PC-3 (cell line): ENCODE data around the gene TPK1. TPM values are rescaled to one million over a fixed set of nuclear protein-coding genes. Genes with fewer than 3 reads are reported as not detected.
"Not testable (repeated sequence)": the region's sequence is repeated elsewhere in the genome, so short reads cannot be mapped to it uniquely, and the experiment has no call there.

ENCODE experiments used
- ATAC-seq: fragments of 200-7000 bp; cut with Tn5 transposase; 2 replicates; pipeline ENCODE4 v1.9.1; 2020; ENCODE audit warnings: mild to moderate bottlenecking, moderate library complexity
- BruUV-seq: library from RNA; stranded (reverse); fragments of 400-500 nt; replicated peaks from 2 replicates; lab custom pipeline; 2021; lab: Mats Ljungman, UMichigan
- CTCF ChIA-PET: fragments of 300-600 bp; sonication (Branson Sonifier 250); formaldehyde crosslinking; loops from one replicate; lab custom pipeline; 2022; ENCODE audit warnings: antibody characterized with exemption; lab: Charles Lee
- POLR2A ChIA-PET: fragments of 300-600 bp; sonication (Branson Sonifier 250); formaldehyde crosslinking; loops from one replicate; lab custom pipeline; 2022; ENCODE audit warnings: antibody characterized with exemption; ENCODE audit not compliant: unreplicated experiment; lab: Charles Lee
- DNase-seq: peaks from one replicate; pipeline ENCODE4 v3.0.0-alpha.2; 2015
- H2AFZ ChIP-seq: fragments of 300-600 bp; sonication (generic); 2 replicates; pipeline ENCODE4 v1.6.0; 2016; ENCODE audit warnings: antibody characterized with exemption, low read length
- H3F3A ChIP-seq: fragments of 300-600 bp; sonication (generic); one replicate; pipeline ENCODE4 v1.6.0; 2017; ENCODE audit warnings: antibody characterized with exemption, low read length, control low read depth, mild to moderate bottlenecking; ENCODE audit not compliant: unreplicated experiment
- H3K27ac ChIP-seq: fragments of 300-600 bp; sonication (generic); 2 replicates; pipeline ENCODE4 v1.5.1; 2016; ENCODE audit warnings: mild to moderate bottlenecking, low read length
- H3K27me3 ChIP-seq: fragments of 300-600 bp; sonication (generic); 2 replicates; pipeline ENCODE4 v1.6.1; 2016; ENCODE audit warnings: low read length, mixed read lengths
- H3K36me3 ChIP-seq: fragments of 300-600 bp; sonication (generic); 2 replicates; pipeline ENCODE4 v1.6.1; 2016; ENCODE audit warnings: low read depth, mixed run types, low read length, mixed read lengths
- H3K4me1 ChIP-seq: fragments of 300-600 bp; sonication (generic); 2 replicates; pipeline ENCODE4 v1.5.1; 2016; ENCODE audit warnings: low read length; ENCODE audit not compliant: insufficient read depth
- H3K4me2 ChIP-seq: fragments of 300-600 bp; sonication (generic); 2 replicates; pipeline ENCODE4 v1.6.0; 2016; ENCODE audit warnings: low read length
- H3K4me3 ChIP-seq: fragments of 300-600 bp; sonication (generic); 2 replicates; pipeline ENCODE4 v1.5.1; 2016; ENCODE audit warnings: mild to moderate bottlenecking, low read length, mixed read lengths
- H3K79me2 ChIP-seq: fragments of 300-600 bp; sonication (generic); 2 replicates; pipeline ENCODE4 v1.6.1; 2017; ENCODE audit warnings: low read length, mixed read lengths
- H3K9ac ChIP-seq: fragments of 300-600 bp; sonication (generic); 2 replicates; pipeline ENCODE4 v1.6.0; 2016; ENCODE audit warnings: mild to moderate bottlenecking, low read length
- H3K9me2 ChIP-seq: fragments of 300-600 bp; sonication (generic); replicated peaks from 2 replicates; pipeline ENCODE4 v1.6.1; 2016; ENCODE audit warnings: mixed run types, low read length, mixed read lengths
- H3K9me3 ChIP-seq: fragments of 300-600 bp; sonication (generic); 2 replicates; pipeline ENCODE4 v1.6.1; 2016; ENCODE audit warnings: low read length, mixed read lengths
- H4K20me1 ChIP-seq: fragments of 300-600 bp; sonication (generic); 2 replicates; pipeline ENCODE4 v1.6.1; 2016; ENCODE audit warnings: low read length, mixed read lengths
- CTCF ChIP-seq: fragments of 300-600 bp; sonication (generic); conservative IDR thresholded peaks from 2 replicates; pipeline ENCODE4 v1.5.1; 2017; ENCODE audit warnings: antibody characterized with exemption, low read depth, mild to moderate bottlenecking, low read length
- EZH2 ChIP-seq: fragments of 300-600 bp; sonication (generic); IDR thresholded peaks from one replicate; pipeline ENCODE4 v1.6.1; 2017; ENCODE audit warnings: antibody characterized with exemption, mild to moderate bottlenecking, low read length; ENCODE audit not compliant: unreplicated experiment
- EZH2phosphoT487 ChIP-seq: fragments of 300-600 bp; sonication (generic); IDR thresholded peaks from 2 replicates; pipeline ENCODE4 v1.6.1; 2018; ENCODE audit warnings: mild to moderate bottlenecking, antibody characterized with exemption, low read length, borderline replicate concordance
- intact Hi-C: fragments of 100-400 bp; cut with micrococcal nuclease; formaldehyde crosslinking; loops from 2 replicates; pipeline ENCODE4 v1.9.0; 2023
- total RNA-seq: library from RNA; depleted of rRNA; stranded (reverse); fragments of >200 nt; gene quantifications from 2 replicates; pipeline ENCODE4 v1.2.3, GENCODE V29; 2014

TPK1 gene
- total RNA-seq, 1 experiment from 2014 or later = 4.5 TPM

- ATAC-seq (no peak), DNase-seq (no peak)
- Histone ChIP-seq H3K4me3 (no peak overlapping the region), H3K27ac (no peak overlapping the region), H3K4me2 (no peak overlapping the region), H3K9me3 (no peaks in the 10 kb centered on the region), H3K27me3 (no peaks in the 10 kb centered on the region), H2AFZ (no peak overlapping the region), H3K36me3 (no peaks in the 10 kb centered on the region), H3K9ac (no peak overlapping the region), H3F3A (no peaks in the 10 kb centered on the region), H3K4me1 (no peaks in the 10 kb centered on the region), H4K20me1 (no peaks in the 10 kb centered on the region), H3K79me2 (no peaks in the 10 kb centered on the region), H3K9me2 (no peaks in the 10 kb centered on the region)
- ChIA-PET POLR2A (no interaction called here), CTCF (interaction anchor here (0.6 kb wide), 1 partner anchor 351 kb away, joined by 3 read pairs; no protein-coding TSS in a partner anchor)
- no TSS peak for BruUV-seq
- TF ChIP-seq CTCF (no peak), EZH2 (no peak), EZH2phosphoT487 (no peak)
- intact Hi-C loops = no loop called here
These were observed 30.1 kb downstream of the TPK1 start for GRCh38 chr7:144805627-144806239.

- BruUV-seq, H3K9ac ChIP-seq, H3K27ac ChIP-seq, POLR2A ChIA-PET, H3K79me2 ChIP-seq, intact Hi-C loops, DNase-seq, H3F3A ChIP-seq, ATAC-seq, H3K4me2 ChIP-seq, H2AFZ ChIP-seq, H3K9me3 ChIP-seq, H3K4me1 ChIP-seq, H3K27me3 ChIP-seq, H4K20me1 ChIP-seq, H3K9me2 ChIP-seq, H3K36me3 ChIP-seq, H3K4me3 ChIP-seq: not testable (repeated sequence)
- CTCF ChIA-PET = interaction anchor here (0.6 kb wide), 1 partner anchor 129 kb away, joined by 5 read pairs; no protein-coding TSS in a partner anchor
These were observed 35.0 kb downstream of the TPK1 start for GRCh38 chr7:144800678-144801436.

- intact Hi-C loops = no loop called here
- H3F3A ChIP-seq = no peaks in the 10 kb centered on the region
- no peaks in the 10 kb centered on the region for H4K20me1 ChIP-seq
- DNase-seq = no peak
- POLR2A ChIA-PET = no interaction called here
- H3K9me2 ChIP-seq = no peaks in the 10 kb centered on the region
- no peak overlapping the region for H3K27ac ChIP-seq
- no peak overlapping the region for H2AFZ ChIP-seq
- H3K27me3 ChIP-seq = no peaks in the 10 kb centered on the region
- CTCF ChIA-PET = no interaction called here
- TF ChIP-seq EZH2 (no peak), EZH2phosphoT487 (no peak), CTCF (no peak)
- no peak overlapping the region for H3K4me2 ChIP-seq
- BruUV-seq = no TSS peak
- H3K79me2 ChIP-seq = no peaks in the 10 kb centered on the region
- no peak overlapping the region for H3K4me3 ChIP-seq
- no peaks in the 10 kb centered on the region for H3K9me3 ChIP-seq
- ATAC-seq = no peak
- H3K36me3 ChIP-seq = no peaks in the 10 kb centered on the region
- H3K4me1 ChIP-seq = no peaks in the 10 kb centered on the region
- H3K9ac ChIP-seq = no peak overlapping the region
These were observed 38.9 kb downstream of the TPK1 start for GRCh38 chr7:144796919-144797318.
